WTC11 (cell line): ENCODE measurements around the gene ABHD17C. TPM values are rescaled to one million over a fixed set of nuclear protein-coding genes. Genes with fewer than 3 reads are reported as not detected.

Source experiments
- ATAC-seq: fragments of 200-7000 bp; cut with Tn5 transposase; 2 replicates; pipeline ENCODE4 v1.10.0; 2021; ENCODE audit warnings: mild to moderate bottlenecking, moderate library complexity
- CTCF ChIA-PET: fragments of 300-600 bp; sonication (Branson Sonifier 250); formaldehyde crosslinking; loops from one replicate; lab custom pipeline; 2021; ENCODE audit warnings: antibody characterized with exemption; lab: Charles Lee
- POLR2A ChIA-PET: fragments of 350-600 bp; sonication (Branson Sonifier 250); formaldehyde crosslinking; loops from one replicate; lab custom pipeline; 2021; ENCODE audit warnings: antibody characterized with exemption; lab: Charles Lee
- DNase-seq: peaks from one replicate; pipeline ENCODE4 v3.0.0; 2021; ENCODE audit warnings: low spot score
- H3K27ac Mint-ChIP-seq: 2 replicates; pipeline ENCODE4 v1.8.0; 2021; ENCODE audit warnings: mixed read lengths
- H3K27me3 Mint-ChIP-seq: 2 replicates; pipeline ENCODE4 v1.8.0; 2021; ENCODE audit warnings: low read depth, mild to moderate bottlenecking, moderate library complexity, mixed read lengths
- H3K36me3 Mint-ChIP-seq: 2 replicates; pipeline ENCODE4 v1.8.0; 2021; ENCODE audit warnings: mixed read lengths
- H3K4me1 Mint-ChIP-seq: 2 replicates; pipeline ENCODE4 v1.8.0; 2022; ENCODE audit warnings: mixed read lengths
- H3K4me3 Mint-ChIP-seq: 2 replicates; pipeline ENCODE4 v1.8.0; 2021; ENCODE audit warnings: mild to moderate bottlenecking, moderate library complexity, mixed read lengths
- H3K9me3 Mint-ChIP-seq: 2 replicates; pipeline ENCODE4 v1.8.0; 2021; ENCODE audit warnings: mixed read lengths
- CTCF ChIP-seq: fragments of 200-600 bp; IDR thresholded peaks from 2 replicates; pipeline ENCODE4 v1.8.0; 2022; ENCODE audit warnings: antibody characterized with exemption
- ETV6 ChIP-seq: sonication (generic); formaldehyde crosslinking; IDR thresholded peaks from 2 replicates; pipeline ENCODE4 v1.8.1; 2022; ENCODE audit warnings: mild to moderate bottlenecking, missing genetic modification reagents
- HMGXB4 ChIP-seq: sonication (generic); formaldehyde crosslinking; IDR thresholded peaks from 2 replicates; pipeline ENCODE4 v1.8.1; 2023; ENCODE audit warnings: mild to moderate bottlenecking, moderate library complexity, missing genetic modification reagents
- IRF1 ChIP-seq: sonication (generic); formaldehyde crosslinking; IDR thresholded peaks from 2 replicates; pipeline ENCODE4 v1.8.0; 2023; ENCODE audit warnings: missing genetic modification reagents
- MAX ChIP-seq: sonication (generic); formaldehyde crosslinking; IDR thresholded peaks from 2 replicates; pipeline ENCODE4 v1.8.0; 2022; ENCODE audit warnings: mild to moderate bottlenecking, missing genetic modification reagents
- MXD4 ChIP-seq: fragments of 250-450 bp; sonication (Bioruptor Pico); IDR thresholded peaks from 2 replicates; pipeline ENCODE4 v1.8.0; 2021; ENCODE audit warnings: mild to moderate bottlenecking, moderate library complexity, borderline replicate concordance
- SP1 ChIP-seq: sonication (generic); formaldehyde crosslinking; conservative IDR thresholded peaks from 2 replicates; pipeline ENCODE4 v1.8.1; 2022; ENCODE audit warnings: missing genetic modification reagents
- STAT6 ChIP-seq: sonication (generic); formaldehyde crosslinking; conservative IDR thresholded peaks from 2 replicates; pipeline ENCODE4 v1.8.1; 2023; ENCODE audit warnings: mild to moderate bottlenecking, low read depth, missing genetic modification reagents, moderate library complexity
- ZNF138 ChIP-seq: sonication (generic); formaldehyde crosslinking; conservative IDR thresholded peaks from 2 replicates; pipeline ENCODE4 v1.8.1; 2022; ENCODE audit warnings: mild to moderate bottlenecking, moderate library complexity, missing genetic modification reagents
- ZNF317 ChIP-seq: sonication (generic); formaldehyde crosslinking; IDR thresholded peaks from 2 replicates; pipeline ENCODE4 v1.8.1; 2023; ENCODE audit warnings: low read depth, mild to moderate bottlenecking, moderate library complexity, missing genetic modification reagents, borderline replicate concordance
- ZNF423 ChIP-seq: fragments of 250-450 bp; sonication (Bioruptor Pico); IDR thresholded peaks from 2 replicates; pipeline ENCODE4 v2.1.2; 2022; ENCODE audit warnings: mild to moderate bottlenecking, moderate library complexity
- total RNA-seq: library from RNA; stranded (reverse); gene quantifications from 3 replicates; pipeline ENCODE4 v1.2.3, GENCODE V29; 2021

Gene ABHD17C
- total RNA-seq, 1 experiment from 2014 or later = 29.0 TPM

- peaks cover 11% of the 10 kb centered on the region for H3K4me1 Mint-ChIP-seq
- no peak overlapping the region for H3K27ac Mint-ChIP-seq
- peak overlapping the region; percentile 25 for H3K4me3 Mint-ChIP-seq
- no peak for DNase-seq
- no peak for TF ChIP-seq HMGXB4 (CRISPR knock-in tag)
- TF ChIP-seq SP1 (CRISPR knock-in tag) = no peak
- TF ChIP-seq IRF1 (CRISPR knock-in tag) = no peak
- no peak for TF ChIP-seq ZNF317 (CRISPR knock-in tag)
- H3K9me3 Mint-ChIP-seq = no peaks in the 10 kb centered on the region
- ATAC-seq = no peak
- ChIA-PET POLR2A (interaction anchor here (1.9 kb wide), 1 partner anchor 118 kb away, joined by 8 read pairs; no protein-coding TSS in a partner anchor), CTCF (interaction anchor here (0.9 to 6.4 kb wide), 24 partner anchors 38 to 328 kb away, joined by 3 to 143 read pairs (median 14); partner anchors contain the start of gene ABHD17C)
- H3K36me3 Mint-ChIP-seq = no peaks in the 10 kb centered on the region
- H3K27me3 Mint-ChIP-seq = peaks cover 55% of the 10 kb centered on the region
These were observed 83.5 kb downstream of the ABHD17C start for GRCh38 chr15:80778621-80778963.

- H3K27ac Mint-ChIP-seq = no peak within 1 kb of the TSS
- H3K4me3 Mint-ChIP-seq = peak within 1 kb of the TSS; percentile 76
- no peaks in the 10 kb centered on the region for H3K36me3 Mint-ChIP-seq
- ChIA-PET POLR2A (interaction anchor here (1.2 to 1.9 kb wide), 2 partner anchors 119 to 211 kb away, joined by 4 to 8 read pairs; no protein-coding TSS in a partner anchor), CTCF (interaction anchor here (0.6 to 6.4 kb wide), 72 partner anchors 9 to 925 kb away, joined by 3 to 143 read pairs (median 6); partner anchors contain the start of gene ABHD17C)
- H3K27me3 Mint-ChIP-seq = peaks cover 58% of the 10 kb centered on the region
- H3K4me1 Mint-ChIP-seq = peaks cover 11% of the 10 kb centered on the region
- TF ChIP-seq CTCF = peak; percentile 66
- TF ChIP-seq STAT6 (CRISPR knock-in tag) = no peak
- 0 out of 2 replicates have a peak, but pooled peaks have one; percentile 34 for TF ChIP-seq MAX (CRISPR knock-in tag)
- TF ChIP-seq ETV6 (CRISPR knock-in tag) = 0 out of 2 replicates have a peak, but pooled peaks have one; percentile 64
- no peak for TF ChIP-seq ZNF138 (CRISPR knock-in tag)
- DNase-seq = peak; percentile 92
- peak; percentile 80 for ATAC-seq
- no peaks in the 10 kb centered on the region for H3K9me3 Mint-ChIP-seq
These were observed 84.0 kb downstream of the ABHD17C start, which contains the start of gene CEMIP for GRCh38 chr15:80778964-80779657. CEMIP (plus strand) TSS chr15:80779370; CDS start chr15:80873880, 94,510 bp downstream.

GRCh38 chr15:80779658-80780415 lies 84.7 kb downstream of the ABHD17C start:
- H3K9me3 Mint-ChIP-seq = no peaks in the 10 kb centered on the region
- peak; percentile 3; the same call in 1 of the 2 replicates for TF ChIP-seq ZNF423 (CRISPR knock-in tag)
- TF ChIP-seq MXD4 = no peak
- 0 out of 2 replicates have a peak, but pooled peaks have one; percentile 32 for TF ChIP-seq SP1 (CRISPR knock-in tag)
- H3K27me3 Mint-ChIP-seq = peaks cover 58% of the 10 kb centered on the region
- ATAC-seq (peak; percentile 40), DNase-seq (peak; percentile 37)
- CTCF ChIA-PET = interaction anchor here (0.6 to 6.4 kb wide), 79 partner anchors 8 to 926 kb away, joined by 3 to 143 read pairs (median 5); partner anchors contain the start of gene ABHD17C
- POLR2A ChIA-PET = interaction anchor here (1.2 to 1.9 kb wide), 2 partner anchors 119 to 212 kb away, joined by 4 to 8 read pairs; no protein-coding TSS in a partner anchor
- no peak overlapping the region for H3K27ac Mint-ChIP-seq
- peaks cover 11% of the 10 kb centered on the region for H3K4me1 Mint-ChIP-seq
- no peaks in the 10 kb centered on the region for H3K36me3 Mint-ChIP-seq
- H3K4me3 Mint-ChIP-seq = peak overlapping the region; percentile 76
